Upper lobe of left lung (tissue), 6 donors: Measurements from ENCODE around the gene SCNN1B. TPM values are rescaled to one million over a fixed set of nuclear protein-coding genes. Genes with fewer than 3 reads are reported as not detected.
A peak's percentile ranks its signal among the peaks of the same experiment; 100 is the strongest.
"Not testable (repeated sequence)": the region's sequence is repeated elsewhere in the genome, so short reads cannot be mapped to it uniquely, and the experiment has no call there.

Source experiments
- ATAC-seq, 2 donors: fragments of 200-7000 bp; cut with Tn5 transposase; one replicate each; pipeline ENCODE4 v1.9.1; 2022; ENCODE audit warnings: mild to moderate bottlenecking in 2 of 2, moderate library complexity in 2 of 2; ENCODE audit not compliant: low FRiP score in 2 of 2
- DNase-seq, 2 donors: peaks; one replicate each; pipeline ENCODE4 v3.0.0-alpha.2; 2019 to 2020
- H3K27ac ChIP-seq, 4 donors: fragments of 200-600 bp; sonication (generic); one replicate each; pipeline ENCODE4 v1.5.1; 2016 to 2019
- H3K27me3 ChIP-seq, 4 donors: fragments of 200-600 bp; sonication (generic); one replicate each; pipeline ENCODE4 v1.5.1; 2017 to 2019
- H3K36me3 ChIP-seq, 4 donors: fragments of 200-600 bp; sonication (generic); one replicate each; pipeline ENCODE4 v1.5.1; 2016 to 2019
- H3K4me1 ChIP-seq, 4 donors: fragments of 200-600 bp; sonication (generic); one replicate each; pipeline ENCODE4 v1.5.1; 2018 to 2019
- H3K4me3 ChIP-seq, 4 donors: fragments of 200-600 bp; sonication (generic); one replicate each; pipeline ENCODE4 v1.5.1; 2017 to 2019; ENCODE audit warnings: mild to moderate bottlenecking in 2 of 4, moderate library complexity in 1 of 4
- H3K9me3 ChIP-seq, 4 donors: fragments of 200-600 bp; sonication (generic); one replicate each; pipeline ENCODE4 v1.5.1; 2018 to 2019
- CTCF ChIP-seq, 6 experiments: fragments of 450-650 bp in 4 of 6; fragments of 200-600 bp in 2 of 6; sonication (generic) in 2 of 6; IDR thresholded peaks; one replicate each; pipeline ENCODE4 v1.5.1; 2016 to 2019; ENCODE audit warnings: antibody characterized with exemption in 6 of 6
- EP300 ChIP-seq, 4 donors: sonication (generic); formaldehyde crosslinking; IDR thresholded peaks; one replicate each; pipeline ENCODE4 v1.5.1; 2017; ENCODE audit warnings: antibody characterized with exemption in 4 of 4, control low read depth in 2 of 4
- POLR2A ChIP-seq, 4 donors: fragments of 450-650 bp; IDR thresholded peaks; one replicate each; pipeline ENCODE4 v1.5.1; 2016 to 2017; ENCODE audit warnings: antibody characterized with exemption in 4 of 4, mild to moderate bottlenecking in 2 of 4
- POLR2AphosphoS5 ChIP-seq, 2 donors: sonication (generic); formaldehyde crosslinking; IDR thresholded peaks; one replicate each; pipeline ENCODE4 v1.5.1; 2017; ENCODE audit warnings: antibody characterized with exemption in 2 of 2
- WGBS, 2 donors: methylation state at CpG; one replicate each; pipeline ENCODE4 v1.1.5; 2017 to 2018; 5-methylcytosine and 5-hydroxymethylcytosine counted together
- total RNA-seq, 6 donors: library from RNA; depleted of rRNA in 4 of 6; stranded (reverse); fragments of >200 nt in 4 of 6; gene quantifications; one replicate each; pipeline versions ENCODE4 v1.1.0 to v1.2.1, GENCODE V29; 2016 to 2021
- donor health status: DM: no; HTN: no; CAD: no; lungs with moderate emphysema.
- donor health status: DM: no; HTN: yes; CAD: no; lungs with severe emphysema.

SCNN1B gene
- total RNA-seq, 6 donors from 2014 or later, result 40.3 to 82.0 (median 56.7) TPM

- WGBS, 2 donors, result 92% methylated on average over 10 to 20 of the region's 20 CpGs
- TF ChIP-seq CTCF (IDR thresholded peaks at IDR 0.05) (no peak), POLR2AphosphoS5 (IDR thresholded peaks at IDR 0.05) (no peak), EP300 (IDR thresholded peaks at IDR 0.05) (no peak), POLR2A (IDR thresholded peaks at IDR 0.05) (no peak)
- peaks cover 0 to 11% (median 1%) of the 10 kb centered on the region in 4 donors for H3K4me1 ChIP-seq
- no peak overlapping the region for H3K27ac ChIP-seq
- ATAC-seq, result no peak
- no peak overlapping the region for H3K4me3 ChIP-seq
- no peaks in the 10 kb centered on the region for H3K36me3 ChIP-seq
- H3K9me3 ChIP-seq, result no peaks in the 10 kb centered on the region
- DNase-seq, result peak in 1 of 2 donors; percentile 83
- no peaks in the 10 kb centered on the region for H3K27me3 ChIP-seq
These were observed 78.4 kb downstream of the SCNN1B start for GRCh38 chr16:23380501-23380951.

GRCh38 chr16:23381702-23382101 lies 79.6 kb downstream of the SCNN1B start:
- H3K27ac ChIP-seq, H3K27me3 ChIP-seq, H3K36me3 ChIP-seq, H3K9me3 ChIP-seq, DNase-seq, ATAC-seq, H3K4me3 ChIP-seq: not testable (repeated sequence)
- 80 to 92% methylated on average over 9 of the region's 9 CpGs for WGBS, 2 donors
- peaks cover 0 to 11% (median 1%) of the 10 kb centered on the region in 4 donors for H3K4me1 ChIP-seq

GRCh38 chr16:23382279-23382678 lies 80.2 kb downstream of the SCNN1B start:
- Histone ChIP-seq H3K4me3 (no peak overlapping the region), H3K27me3 (no peaks in the 10 kb centered on the region), H3K4me1 (peaks cover 0 to 11% (median 1%) of the 10 kb centered on the region in 4 donors), H3K27ac (no peak overlapping the region), H3K9me3 (no peaks in the 10 kb centered on the region), H3K36me3 (no peaks in the 10 kb centered on the region)
- ATAC-seq, result peak in 1 of 2 donors; percentile 78
- peak in 1 of 2 donors; percentile 82 for DNase-seq
- WGBS, 2 donors, result 56 to 74% methylated on average over 6 of the region's 6 CpGs
- TF ChIP-seq POLR2A (IDR thresholded peaks at IDR 0.05) (no peak), POLR2AphosphoS5 (IDR thresholded peaks at IDR 0.05) (peak in 1 of 2 donors; percentile 62)

GRCh38 chr16:23383881-23384280 lies 81.8 kb downstream of the SCNN1B start:
- Histone ChIP-seq H3K4me3 (no peak overlapping the region), H3K4me1 (peaks cover 0 to 11% (median 1%) of the 10 kb centered on the region in 4 donors), H3K27ac (no peak overlapping the region), H3K36me3 (peaks cover 0 to 11% (median 6%) of the 10 kb centered on the region in 4 donors), H3K27me3 (no peaks in the 10 kb centered on the region), H3K9me3 (no peaks in the 10 kb centered on the region)
- WGBS, 2 donors, result 92 to 100% methylated on average over 1 to 3 of the region's 3 CpGs
- ATAC-seq (no peak), DNase-seq (no peak)
- TF ChIP-seq POLR2A (IDR thresholded peaks at IDR 0.05), result no peak
- TF ChIP-seq EP300 (IDR thresholded peaks at IDR 0.05), result no peak
- TF ChIP-seq CTCF (IDR thresholded peaks at IDR 0.05), result no peak
- TF ChIP-seq POLR2AphosphoS5 (IDR thresholded peaks at IDR 0.05), result no peak

- 83 to 94% methylated on average over 10 of the region's 10 CpGs for WGBS, 2 donors
- DNase-seq (peak in 1 of 2 donors; percentile 16), ATAC-seq (no peak)
- H3K9me3 ChIP-seq, result no peaks in the 10 kb centered on the region
- H3K4me3 ChIP-seq, result no peak overlapping the region
- H3K27me3 ChIP-seq, result no peaks in the 10 kb centered on the region
- no peak overlapping the region for H3K27ac ChIP-seq
- TF ChIP-seq POLR2A (IDR thresholded peaks at IDR 0.05), result no peak
- TF ChIP-seq CTCF (IDR thresholded peaks at IDR 0.05), result no peak
- TF ChIP-seq EP300 (IDR thresholded peaks at IDR 0.05), result no peak
- TF ChIP-seq POLR2AphosphoS5 (IDR thresholded peaks at IDR 0.05), result no peak
- peaks cover 0 to 17% (median 9%) of the 10 kb centered on the region in 4 donors for H3K36me3 ChIP-seq
- peaks cover 0 to 11% (median 1%) of the 10 kb centered on the region in 4 donors for H3K4me1 ChIP-seq
These were observed 82.8 kb downstream of the SCNN1B start for GRCh38 chr16:23384878-23385277.

- ATAC-seq, result no peak
- DNase-seq, result peak in 1 of 2 donors; percentile 34
- Histone ChIP-seq H3K36me3 (peaks cover 0 to 21% (median 9%) of the 10 kb centered on the region in 4 donors), H3K27ac (no peak overlapping the region), H3K4me3 (no peak overlapping the region), H3K27me3 (no peaks in the 10 kb centered on the region), H3K4me1 (peaks cover 0 to 11% (median 1%) of the 10 kb centered on the region in 4 donors), H3K9me3 (no peaks in the 10 kb centered on the region)
- WGBS, 2 donors, result 92 to 98% methylated on average over 8 to 9 of the region's 15 CpGs
- no peak for TF ChIP-seq EP300 (IDR thresholded peaks at IDR 0.05)
- no peak for TF ChIP-seq CTCF (IDR thresholded peaks at IDR 0.05)
- no peak for TF ChIP-seq POLR2AphosphoS5 (IDR thresholded peaks at IDR 0.05)
- no peak for TF ChIP-seq POLR2A (IDR thresholded peaks at IDR 0.05)
These were observed 83.3 kb downstream of the SCNN1B start for GRCh38 chr16:23385441-23385840.
